SK-N-SH treated with all-trans-retinoic acid at 6 μM for 48 hours (cell line): ENCODE measurements around the gene OR7G3.

Experiments
- ATAC-seq: fragments of 200-7000 bp; cut with Tn5 transposase; 3 replicates; pipeline ENCODE4 v1.9.1; 2020; ENCODE audit warnings: mild to moderate bottlenecking, moderate library complexity
- ARNTL ChIP-seq: fragments of 450-650 bp; formaldehyde crosslinking; IDR thresholded peaks from 2 replicates; pipeline ENCODE4 v1.5.0; 2020; ENCODE audit warnings: low read depth, mild to moderate bottlenecking, moderate library complexity, borderline replicate concordance
- BACH2 ChIP-seq: fragments of 250-450 bp; sonication (Bioruptor Pico); IDR thresholded peaks from 2 replicates; pipeline ENCODE4 v1.9.0; 2021; ENCODE audit warnings: mild to moderate bottlenecking, borderline replicate concordance
- CREB5 ChIP-seq: fragments of 250-450 bp; sonication (Bioruptor Pico); IDR thresholded peaks from 2 replicates; pipeline ENCODE4 v1.5.1; 2020; ENCODE audit warnings: low read depth, mild to moderate bottlenecking, moderate library complexity
- CSDC2 ChIP-seq: fragments of 250-450 bp; sonication (Bioruptor Pico); IDR thresholded peaks from 2 replicates; pipeline ENCODE4 v1.5.0; 2020; ENCODE audit warnings: mild to moderate bottlenecking, moderate library complexity
- CSRNP3 ChIP-seq: fragments of 250-450 bp; sonication (Bioruptor Pico); IDR thresholded peaks from 2 replicates; pipeline ENCODE4 v1.5.1; 2021; ENCODE audit warnings: mild to moderate bottlenecking, moderate library complexity
- ESRRG ChIP-seq: fragments of 250-450 bp; sonication (Bioruptor Pico); IDR thresholded peaks from 2 replicates; pipeline ENCODE4 v1.6.1; 2021; ENCODE audit warnings: mild to moderate bottlenecking
- GLIS3 ChIP-seq: fragments of 250-450 bp; sonication (Bioruptor Pico); IDR thresholded peaks from 2 replicates; pipeline ENCODE4 v1.5.0; 2020; ENCODE audit warnings: mild to moderate bottlenecking, moderate library complexity
- ISL1 ChIP-seq: fragments of 250-450 bp; sonication (Bioruptor Pico); IDR thresholded peaks from 2 replicates; pipeline ENCODE4 v2.1.2; 2022; ENCODE audit warnings: mild to moderate bottlenecking, moderate library complexity
- OSR1 ChIP-seq: fragments of 250-450 bp; sonication (Bioruptor Pico); IDR thresholded peaks from 2 replicates; pipeline ENCODE4 v1.8.0; 2022; ENCODE audit warnings: moderate library complexity, mild to moderate bottlenecking, inconsistent platforms
- PATZ1 ChIP-seq: fragments of 250-450 bp; sonication (Bioruptor Pico); IDR thresholded peaks from 2 replicates; pipeline ENCODE4 v1.8.0; 2020; ENCODE audit warnings: mild to moderate bottlenecking, moderate library complexity, borderline replicate concordance
- POU6F1 ChIP-seq: fragments of 250-450 bp; sonication (Bioruptor Pico); IDR thresholded peaks from 2 replicates; pipeline ENCODE4 v1.8.0; 2021; ENCODE audit warnings: low read depth, mild to moderate bottlenecking, moderate library complexity, borderline replicate concordance
- PPARA ChIP-seq: fragments of 250-450 bp; sonication (Bioruptor Pico); IDR thresholded peaks from 2 replicates; pipeline ENCODE4 v1.5.0; 2020; ENCODE audit warnings: mild to moderate bottlenecking, borderline replicate concordance
- RARB ChIP-seq: fragments of 250-450 bp; sonication (Bioruptor Pico); IDR thresholded peaks from 2 replicates; pipeline ENCODE4 v1.8.0; 2021; ENCODE audit warnings: mild to moderate bottlenecking, moderate library complexity
- TCF4 ChIP-seq: fragments of 250-450 bp; sonication (Bioruptor Pico); IDR thresholded peaks from 2 replicates; pipeline ENCODE4 v1.8.0; 2021; ENCODE audit warnings: mild to moderate bottlenecking, moderate library complexity, borderline replicate concordance
- TOX ChIP-seq: fragments of 250-450 bp; sonication (Bioruptor Pico); IDR thresholded peaks from 2 replicates; pipeline ENCODE4 v1.8.0; 2021; ENCODE audit warnings: mild to moderate bottlenecking, moderate library complexity, borderline replicate concordance
- TSHZ2 ChIP-seq: fragments of 250-450 bp; sonication (Bioruptor Pico); IDR thresholded peaks from 2 replicates; pipeline ENCODE4 v1.5.0; 2020; ENCODE audit warnings: mild to moderate bottlenecking, moderate library complexity
- ZC3H10 ChIP-seq: fragments of 250-450 bp; sonication (Bioruptor Pico); IDR thresholded peaks from 2 replicates; pipeline ENCODE4 v1.5.1; 2021; ENCODE audit warnings: mild to moderate bottlenecking, moderate library complexity
- ZNF70 ChIP-seq: fragments of 450-650 bp; formaldehyde crosslinking; IDR thresholded peaks from 2 replicates; pipeline ENCODE4 v1.5.0; 2020; ENCODE audit warnings: mild to moderate bottlenecking, moderate library complexity
- ZNF8 ChIP-seq: fragments of 450-650 bp; formaldehyde crosslinking; IDR thresholded peaks from 2 replicates; pipeline ENCODE4 v1.5.0; 2020; ENCODE audit warnings: mild to moderate bottlenecking, moderate library complexity

OR7G3 gene

GRCh38 chr19:9155591-9155990, 28.8 kb upstream of the OR7G3 start:
- TF ChIP-seq ESRRG (CRISPR knock-in tag) (no peak), CSRNP3 (CRISPR knock-in tag) (no peak), ARNTL (CRISPR knock-in tag) (no peak), ZNF70 (CRISPR knock-in tag) (no peak), TSHZ2 (CRISPR knock-in tag) (no peak), OSR1 (CRISPR knock-in tag) (no peak), GLIS3 (CRISPR knock-in tag) (no peak), TCF4 (no peak), RARB (CRISPR knock-in tag) (no peak)
- TF ChIP-seq, all 23 proteins: peak for 0
- ATAC-seq = no peak

- TF ChIP-seq POU6F1 (CRISPR knock-in tag) (no peak), TSHZ2 (CRISPR knock-in tag) (no peak), TOX (CRISPR knock-in tag) (no peak), ARNTL (CRISPR knock-in tag) (no peak), ISL1 (CRISPR knock-in tag) (no peak), CSDC2 (CRISPR knock-in tag) (no peak), ZNF8 (CRISPR knock-in tag) (no peak), BACH2 (no peak), GLIS3 (CRISPR knock-in tag) (no peak), ESRRG (CRISPR knock-in tag) (no peak), PPARA (CRISPR knock-in tag) (no peak), CSRNP3 (CRISPR knock-in tag) (no peak), ZNF70 (CRISPR knock-in tag) (no peak), PATZ1 (no peak), TCF4 (no peak), ZC3H10 (CRISPR knock-in tag) (no peak), CREB5 (no peak)
- ATAC-seq = no peak
These were observed 24.6 kb upstream of the OR7G3 start for GRCh38 chr19:9151367-9151766.
